GM23248 (cell line): ENCODE data around the gene LAMTOR2.

Experiments used
- EZH2 ChIP-seq: fragments of 200-600 bp; sonication (generic); IDR thresholded peaks from 2 replicates; pipeline ENCODE4 v1.6.1; 2018; ENCODE audit warnings: antibody characterized with exemption, mild to moderate bottlenecking; ENCODE audit not compliant: insufficient read depth, poor library complexity, severe bottlenecking
- EZH2phosphoT487 ChIP-seq: fragments of 200-600 bp; sonication (generic); IDR thresholded peaks from 2 replicates; pipeline ENCODE4 v1.6.1; 2018; ENCODE audit warnings: antibody characterized with exemption, moderate library complexity, mild to moderate bottlenecking, low read depth; ENCODE audit not compliant: insufficient read depth

DNA sequence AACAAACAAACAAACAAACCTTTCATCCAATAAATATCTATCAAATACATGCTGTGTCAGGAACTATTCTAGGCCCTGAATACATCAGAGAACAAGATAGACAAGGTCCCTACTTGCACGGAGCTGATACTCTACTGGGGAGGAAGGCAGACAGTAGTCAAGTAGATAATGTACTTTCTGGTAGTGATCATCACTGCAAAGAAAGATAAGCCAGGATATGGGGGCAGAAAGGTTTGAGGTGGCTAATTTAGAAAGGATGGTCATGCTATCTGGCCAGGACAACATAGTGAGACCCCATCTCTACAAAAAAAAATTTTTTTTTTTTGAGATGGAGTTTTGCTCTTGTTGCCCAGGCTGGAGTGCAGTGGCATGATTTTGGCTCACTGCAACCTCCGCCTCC, 37.0 kb downstream of the LAMTOR2 start:
- TF ChIP-seq EZH2phosphoT487 (no peak), EZH2 (no peak)
